ENCODE measurements around the gene CLTA.

Gene CLTA, protein sequence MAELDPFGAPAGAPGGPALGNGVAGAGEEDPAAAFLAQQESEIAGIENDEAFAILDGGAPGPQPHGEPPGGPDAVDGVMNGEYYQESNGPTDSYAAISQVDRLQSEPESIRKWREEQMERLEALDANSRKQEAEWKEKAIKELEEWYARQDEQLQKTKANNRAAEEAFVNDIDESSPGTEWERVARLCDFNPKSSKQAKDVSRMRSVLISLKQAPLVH

DNA sequence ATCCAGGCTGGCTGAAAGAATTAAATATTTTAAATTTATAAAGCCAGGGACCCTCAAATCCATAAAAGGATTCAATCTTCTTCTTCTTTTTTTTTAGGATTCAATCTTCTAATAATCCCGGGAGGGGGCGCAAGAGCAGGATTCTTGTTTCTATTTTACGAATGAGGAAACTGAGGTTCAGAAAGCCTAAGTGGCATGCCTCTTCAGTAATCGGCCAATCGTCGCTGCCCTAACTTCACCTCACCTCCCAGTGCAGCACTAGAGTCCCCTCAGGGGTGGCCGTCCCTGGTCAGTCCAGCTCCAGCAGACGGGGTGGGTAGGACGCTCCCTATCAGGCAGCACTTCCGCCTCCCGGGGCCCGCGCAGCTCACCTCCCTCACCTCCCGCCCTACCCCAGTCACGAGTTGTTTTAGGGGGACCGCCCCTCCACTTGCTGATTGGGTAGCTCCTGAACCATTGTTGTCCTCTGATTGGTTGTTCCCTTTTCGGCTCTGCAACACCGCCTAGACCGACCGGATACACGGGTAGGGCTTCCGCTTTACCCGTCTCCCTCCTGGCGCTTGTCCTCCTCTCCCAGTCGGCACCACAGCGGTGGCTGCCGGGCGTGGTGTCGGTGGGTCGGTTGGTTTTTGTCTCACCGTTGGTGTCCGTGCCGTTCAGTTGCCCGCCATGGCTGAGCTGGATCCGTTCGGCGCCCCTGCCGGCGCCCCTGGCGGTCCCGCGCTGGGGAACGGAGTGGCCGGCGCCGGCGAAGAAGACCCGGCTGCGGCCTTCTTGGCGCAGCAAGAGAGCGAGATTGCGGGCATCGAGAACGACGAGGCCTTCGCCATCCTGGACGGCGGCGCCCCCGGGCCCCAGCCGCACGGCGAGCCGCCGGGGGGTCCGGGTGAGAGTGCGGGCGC lies at the start of gene CLTA:
Gene CLTA, plus strand, starts transcription at position 534 of the 902 bp plus-strand sequence. Its CDS starts 136 bp downstream, at position 670.
- H3K36me3 ChIP-seq (ENCODE audit: control insufficient read depth, insufficient read depth, low read length), result no peaks in the 10 kb centered on the region
- 0 out of 2 replicates have a peak, but pooled peaks cover 1% of the 10 kb centered on the region for H3K4me1 ChIP-seq (ENCODE audit: control insufficient read depth, insufficient read depth, low read length)
- DNase-seq (ENCODE audit: low read depth, low spot score), result peak; percentile 98
- H3K4me3 ChIP-seq (ENCODE audit: low read length), result peak within 1 kb of the TSS; percentile 94
- no peaks in the 10 kb centered on the region for H3K9me3 ChIP-seq (ENCODE audit: control insufficient read depth, insufficient read depth, low read length)
- WGBS (ENCODE audit: insufficient coverage, insufficient read length), result no CpG with 5 or more reads among the region's 68 CpGs
- no peaks in the 10 kb centered on the region for H3K27me3 ChIP-seq (ENCODE audit: control insufficient read depth, insufficient read depth, low read length)
- H3K27ac ChIP-seq (ENCODE audit: low read length), result no peak within 1 kb of the TSS

DNA sequence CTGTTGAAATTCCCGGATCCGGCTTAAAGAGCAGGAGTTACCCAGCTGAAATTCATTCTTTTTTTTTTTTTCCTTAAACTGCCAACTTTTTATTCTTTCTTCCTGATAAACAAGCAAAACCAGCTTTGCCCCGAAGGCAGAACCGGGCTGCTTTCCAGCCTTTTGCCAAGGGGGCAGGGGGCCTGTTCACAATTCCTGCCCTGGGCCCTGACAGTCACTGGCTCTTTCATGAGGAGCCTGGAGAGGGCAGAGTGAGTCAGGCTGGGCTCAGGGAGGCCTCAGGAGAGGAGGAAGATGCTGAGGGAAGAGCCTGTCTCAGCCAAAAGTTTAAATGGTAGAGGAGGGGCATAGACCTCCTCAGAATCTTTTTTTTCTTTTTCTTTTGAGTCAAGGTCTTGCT lies 49.4 kb upstream of the CLTA start:
- H3K27ac ChIP-seq (ENCODE audit: low read length), result no peak overlapping the region
- H3K4me1 ChIP-seq (ENCODE audit: control insufficient read depth, insufficient read depth, low read length), result peaks cover 6% of the 10 kb centered on the region
- no peaks in the 10 kb centered on the region for H3K9me3 ChIP-seq (ENCODE audit: control insufficient read depth, insufficient read depth, low read length)
- DNase-seq (ENCODE audit: low read depth, low spot score), result no peak
- H3K4me3 ChIP-seq (ENCODE audit: low read length), result no peak overlapping the region
- H3K27me3 ChIP-seq (ENCODE audit: control insufficient read depth, insufficient read depth, low read length), result peaks cover 18% of the 10 kb centered on the region
- no CpG with 5 or more reads among the region's 4 CpGs for WGBS (ENCODE audit: insufficient coverage, insufficient read length)
- no peaks in the 10 kb centered on the region; the same call in 1 of the 2 replicates for H3K36me3 ChIP-seq (ENCODE audit: control insufficient read depth, insufficient read depth, low read length)

DNA sequence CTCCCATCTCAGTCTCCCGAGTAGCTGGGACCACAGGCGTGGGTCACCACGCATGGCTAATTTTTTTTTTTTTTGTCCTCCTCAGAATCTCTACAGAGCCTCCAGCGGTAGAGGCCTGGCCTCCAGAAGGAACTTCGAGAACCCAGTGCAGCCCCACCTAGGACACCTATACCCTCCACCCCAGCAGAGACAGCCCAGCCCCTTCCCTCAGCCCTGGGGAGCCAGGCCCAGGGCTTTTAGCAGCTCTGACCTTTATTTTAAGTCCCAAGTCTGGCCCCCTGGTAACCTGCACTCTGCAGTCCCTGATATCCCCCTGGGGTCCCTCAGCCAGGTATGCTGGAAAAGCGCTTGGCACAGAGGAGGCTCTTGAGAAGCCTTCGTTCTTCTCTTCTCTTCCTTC lies 49.0 kb upstream of the CLTA start:
- no CpG with 5 or more reads among the region's 7 CpGs for WGBS (ENCODE audit: insufficient coverage, insufficient read length)
- Histone ChIP-seq H3K27me3 (ENCODE audit: control insufficient read depth, insufficient read depth, low read length) (peaks cover 18% of the 10 kb centered on the region), H3K27ac (ENCODE audit: low read length) (no peak overlapping the region), H3K4me1 (ENCODE audit: control insufficient read depth, insufficient read depth, low read length) (peaks cover 6% of the 10 kb centered on the region), H3K36me3 (ENCODE audit: control insufficient read depth, insufficient read depth, low read length) (no peaks in the 10 kb centered on the region), H3K4me3 (ENCODE audit: low read length) (no peak overlapping the region), H3K9me3 (ENCODE audit: control insufficient read depth, insufficient read depth, low read length) (no peaks in the 10 kb centered on the region)
- DNase-seq (ENCODE audit: low read depth, low spot score), result no peak

DNA sequence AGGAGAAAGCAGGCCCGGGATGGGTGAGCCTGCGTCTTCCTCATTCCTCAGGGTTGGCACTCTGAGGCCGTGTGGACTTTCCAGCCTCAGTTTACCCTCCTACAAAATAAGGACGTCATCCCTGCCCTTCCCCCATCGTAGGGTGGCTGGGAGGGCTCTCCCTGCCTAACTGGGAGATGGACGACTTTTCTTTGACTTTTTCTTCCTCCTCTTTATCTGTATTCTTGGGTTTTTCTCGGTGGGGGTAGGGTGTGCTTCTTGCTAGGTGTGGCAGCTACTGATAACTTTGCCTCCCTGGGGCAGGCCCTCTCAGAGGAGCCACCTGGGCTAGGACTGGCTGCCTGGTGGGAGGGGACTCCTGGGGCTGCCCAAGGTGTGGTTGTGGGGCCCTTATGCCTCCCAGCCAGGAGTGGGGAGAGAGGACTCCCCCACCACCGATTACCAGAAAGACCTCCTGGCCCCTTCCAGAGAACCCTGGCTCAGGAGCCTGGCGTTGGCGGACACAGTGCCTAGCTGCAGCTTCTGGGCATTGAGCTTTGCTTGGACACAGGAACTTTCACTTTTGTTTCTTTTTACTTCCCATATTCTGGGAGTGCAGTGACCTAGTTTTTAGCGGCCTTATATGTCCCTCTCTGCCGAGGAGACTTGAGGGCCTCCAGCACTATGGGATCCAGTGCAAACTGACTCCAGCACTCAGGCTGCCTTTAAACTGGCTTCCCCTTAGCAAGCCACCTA lies 48.0 kb upstream of the CLTA start:
- no peak for DNase-seq (ENCODE audit: low read depth, low spot score)
- no peaks in the 10 kb centered on the region for H3K9me3 ChIP-seq (ENCODE audit: control insufficient read depth, insufficient read depth, low read length)
- no peak overlapping the region for H3K4me3 ChIP-seq (ENCODE audit: low read length)
- no peaks in the 10 kb centered on the region for H3K36me3 ChIP-seq (ENCODE audit: control insufficient read depth, insufficient read depth, low read length)
- WGBS (ENCODE audit: insufficient coverage, insufficient read length), result no CpG with 5 or more reads among the region's 12 CpGs
- peaks cover 2% of the 10 kb centered on the region for H3K4me1 ChIP-seq (ENCODE audit: control insufficient read depth, insufficient read depth, low read length)
- H3K27me3 ChIP-seq (ENCODE audit: control insufficient read depth, insufficient read depth, low read length), result peaks cover 9% of the 10 kb centered on the region
- H3K27ac ChIP-seq (ENCODE audit: low read length), result no peak overlapping the region

DNA sequence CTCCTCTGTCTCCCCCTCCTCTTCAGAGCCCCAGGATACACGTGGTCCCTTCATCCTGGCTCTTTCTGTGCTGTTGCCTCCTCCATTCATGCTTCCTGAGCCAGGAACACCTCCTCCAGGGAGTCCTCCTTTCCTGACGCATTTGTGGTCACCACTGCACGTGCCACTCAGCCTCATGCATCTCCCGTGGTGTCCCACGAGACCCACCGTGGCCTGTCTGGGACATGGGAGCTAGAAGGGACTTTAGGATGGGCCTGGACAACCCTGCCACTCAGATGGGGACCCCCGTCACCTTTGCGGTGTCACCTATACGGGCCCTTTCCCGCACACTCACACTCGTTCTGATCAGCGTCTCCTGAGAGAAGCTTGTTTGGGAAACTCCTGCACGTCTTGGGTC lies 47.5 kb upstream of the CLTA start:
- Histone ChIP-seq H3K4me1 (ENCODE audit: control insufficient read depth, insufficient read depth, low read length) (no peaks in the 10 kb centered on the region), H3K27ac (ENCODE audit: low read length) (no peak overlapping the region)
- DNase-seq (ENCODE audit: low read depth, low spot score), result no peak

DNA sequence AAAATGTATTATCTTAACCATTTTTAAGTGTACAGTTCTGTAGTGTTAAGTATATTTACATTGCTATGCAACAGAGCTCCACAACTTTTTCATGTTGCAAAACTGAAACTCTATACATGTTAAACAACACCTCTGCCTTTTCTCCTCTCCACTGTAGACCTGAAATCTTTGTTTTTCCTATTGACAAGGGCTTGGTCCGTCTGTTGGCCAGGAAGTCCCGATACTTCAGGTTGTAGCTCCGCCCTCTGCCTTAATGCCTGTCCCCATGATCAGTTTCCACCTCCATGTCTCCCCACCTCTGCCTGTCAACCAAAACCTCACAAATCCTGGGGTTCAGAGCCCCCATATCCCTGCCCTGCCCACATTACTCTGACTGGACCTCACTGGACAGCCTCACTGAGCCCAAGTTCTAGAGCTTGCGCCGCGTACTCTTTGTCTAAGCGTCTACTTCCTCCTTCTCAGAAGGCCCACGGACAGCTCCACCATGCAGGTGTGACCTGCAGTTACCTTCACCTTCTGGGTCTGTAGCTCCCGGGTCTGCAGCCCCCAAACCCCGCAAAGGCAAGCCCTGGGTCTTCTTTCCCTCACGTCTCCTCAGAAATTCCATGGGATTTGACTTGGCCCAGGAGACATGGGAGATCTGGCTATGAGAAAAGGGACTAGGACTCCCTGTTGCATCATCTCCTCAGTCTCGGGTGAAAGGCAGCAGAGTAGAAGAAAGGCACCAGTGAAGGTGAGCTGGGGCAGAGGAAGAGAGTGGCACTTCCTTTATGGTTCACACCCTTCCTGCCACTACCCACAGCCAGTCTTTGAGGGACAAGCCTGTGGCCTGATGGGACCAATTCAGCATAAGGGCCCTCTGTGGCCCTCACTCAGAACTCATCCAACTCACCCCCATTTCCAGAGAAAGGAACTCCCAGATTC lies 46.1 kb upstream of the CLTA start:
- no peaks in the 10 kb centered on the region for H3K4me1 ChIP-seq (ENCODE audit: control insufficient read depth, insufficient read depth, low read length)
- no peaks in the 10 kb centered on the region for H3K36me3 ChIP-seq (ENCODE audit: control insufficient read depth, insufficient read depth, low read length)
- no peak for DNase-seq (ENCODE audit: low read depth, low spot score)
- no peaks in the 10 kb centered on the region for H3K9me3 ChIP-seq (ENCODE audit: control insufficient read depth, insufficient read depth, low read length)
- no peaks in the 10 kb centered on the region for H3K27me3 ChIP-seq (ENCODE audit: control insufficient read depth, insufficient read depth, low read length)
- no peak overlapping the region for H3K27ac ChIP-seq (ENCODE audit: low read length)
- H3K4me3 ChIP-seq (ENCODE audit: low read length), result no peak overlapping the region
- WGBS (ENCODE audit: insufficient coverage, insufficient read length), result no CpG with 5 or more reads among the region's 12 CpGs

More for the DNA sequence above, 47.5 kb upstream of the CLTA start:
- WGBS (ENCODE audit: insufficient coverage, insufficient read length), result no CpG with 5 or more reads among the region's 13 CpGs
- no peaks in the 10 kb centered on the region for H3K36me3 ChIP-seq (ENCODE audit: control insufficient read depth, insufficient read depth, low read length)
- no peaks in the 10 kb centered on the region for H3K9me3 ChIP-seq (ENCODE audit: control insufficient read depth, insufficient read depth, low read length)
- H3K4me3 ChIP-seq (ENCODE audit: low read length), result no peak overlapping the region
- peaks cover 6% of the 10 kb centered on the region; the same call in 1 of the 2 replicates for H3K27me3 ChIP-seq (ENCODE audit: control insufficient read depth, insufficient read depth, low read length)

DNA sequence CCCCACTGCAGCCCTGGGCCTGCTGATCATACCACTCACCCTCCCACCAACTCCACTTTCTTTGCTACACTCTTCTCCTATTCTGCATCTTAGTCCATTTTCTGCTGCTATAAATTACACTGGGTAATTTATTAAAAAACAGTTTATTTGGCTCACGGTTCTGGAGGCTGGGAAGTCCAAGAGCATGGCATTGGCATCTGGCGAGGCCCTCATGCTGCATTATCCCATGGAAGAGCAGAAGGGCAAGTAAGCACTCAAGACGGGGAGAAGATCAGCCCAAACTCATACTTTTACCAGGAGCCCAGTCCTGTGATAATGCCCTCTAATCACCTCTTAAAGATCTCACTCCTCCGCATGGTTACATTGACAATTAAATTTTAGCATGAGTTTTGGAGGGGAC lies 44.8 kb upstream of the CLTA start:
- H3K9me3 ChIP-seq (ENCODE audit: control insufficient read depth, insufficient read depth, low read length), result no peaks in the 10 kb centered on the region
- H3K27ac ChIP-seq (ENCODE audit: low read length), result no peak overlapping the region
- no peak for DNase-seq (ENCODE audit: low read depth, low spot score)
- no peaks in the 10 kb centered on the region for H3K4me1 ChIP-seq (ENCODE audit: control insufficient read depth, insufficient read depth, low read length)
- no peaks in the 10 kb centered on the region for H3K27me3 ChIP-seq (ENCODE audit: control insufficient read depth, insufficient read depth, low read length)
- no peaks in the 10 kb centered on the region for H3K36me3 ChIP-seq (ENCODE audit: control insufficient read depth, insufficient read depth, low read length)
- WGBS (ENCODE audit: insufficient coverage, insufficient read length), result no CpG with 5 or more reads among the region's 4 CpGs
- H3K4me3 ChIP-seq (ENCODE audit: low read length), result no peak overlapping the region

DNA sequence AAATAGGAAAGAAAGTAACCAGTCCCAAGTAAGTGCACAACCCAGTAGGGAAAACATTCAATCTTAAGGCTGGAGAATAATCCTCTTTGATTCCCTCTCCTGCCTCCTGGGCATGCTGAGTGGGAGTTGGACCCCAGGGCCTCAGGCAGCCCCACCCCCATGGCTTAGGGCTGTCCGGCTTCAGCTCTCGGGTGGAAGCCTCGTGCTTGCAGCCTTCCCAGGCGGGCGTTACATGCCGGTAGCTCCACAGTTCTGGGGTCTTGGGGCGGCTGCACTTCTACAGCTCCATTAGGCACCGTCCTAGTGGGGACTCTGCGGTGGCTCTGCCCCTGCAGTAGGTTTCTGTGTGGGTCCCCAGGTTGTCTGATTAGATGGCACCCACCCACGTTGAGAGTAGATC lies 44.1 kb upstream of the CLTA start:
- Histone ChIP-seq H3K4me3 (ENCODE audit: low read length) (no peak overlapping the region), H3K27me3 (ENCODE audit: control insufficient read depth, insufficient read depth, low read length) (no peaks in the 10 kb centered on the region), H3K9me3 (ENCODE audit: control insufficient read depth, insufficient read depth, low read length) (no peaks in the 10 kb centered on the region), H3K27ac (ENCODE audit: low read length) (no peak overlapping the region), H3K36me3 (ENCODE audit: control insufficient read depth, insufficient read depth, low read length) (no peaks in the 10 kb centered on the region), H3K4me1 (ENCODE audit: control insufficient read depth, insufficient read depth, low read length) (no peaks in the 10 kb centered on the region)
- no peak for DNase-seq (ENCODE audit: low read depth, low spot score)
- no CpG with 5 or more reads among the region's 10 CpGs for WGBS (ENCODE audit: insufficient coverage, insufficient read length)

DNA sequence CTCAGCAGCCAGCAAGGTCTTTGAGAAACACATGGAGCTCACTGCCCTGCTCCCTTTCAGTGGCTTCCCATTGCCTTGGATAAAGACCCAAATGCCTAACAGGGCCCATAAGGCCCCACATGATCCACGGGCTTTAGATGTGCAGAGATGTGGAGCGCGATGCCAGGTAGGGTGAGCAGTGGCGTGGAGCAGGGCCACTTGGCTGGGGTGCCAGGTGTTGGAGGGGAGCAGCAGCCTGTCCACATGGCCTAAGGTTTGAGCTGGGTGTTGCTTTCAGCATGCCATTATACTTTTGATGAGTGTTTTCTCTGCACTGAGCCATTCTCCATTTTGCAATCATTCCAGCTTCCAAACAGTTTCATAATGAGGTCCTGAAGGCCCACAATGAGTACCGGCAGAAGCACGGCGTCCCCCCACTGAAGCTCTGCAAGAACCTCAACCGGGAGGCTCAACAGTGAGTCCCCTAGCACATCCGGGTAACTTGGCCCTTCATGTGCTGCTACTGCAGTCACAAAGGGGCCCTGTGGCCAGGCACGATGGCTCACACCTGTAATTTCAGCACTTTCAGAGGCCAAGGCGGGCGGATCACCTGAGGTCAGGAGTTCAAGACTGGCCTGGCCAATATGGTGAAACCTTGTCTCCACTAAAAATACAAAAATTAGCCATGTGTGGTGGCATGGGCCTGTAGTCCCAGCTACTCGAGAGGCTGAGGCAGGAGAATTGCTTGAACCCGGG lies 43.1 kb upstream of the CLTA start:
- Histone ChIP-seq H3K27ac (ENCODE audit: low read length) (no peak overlapping the region), H3K27me3 (ENCODE audit: control insufficient read depth, insufficient read depth, low read length) (no peaks in the 10 kb centered on the region), H3K4me1 (ENCODE audit: control insufficient read depth, insufficient read depth, low read length) (no peaks in the 10 kb centered on the region), H3K4me3 (ENCODE audit: low read length) (no peak overlapping the region), H3K36me3 (ENCODE audit: control insufficient read depth, insufficient read depth, low read length) (no peaks in the 10 kb centered on the region), H3K9me3 (ENCODE audit: control insufficient read depth, insufficient read depth, low read length) (no peaks in the 10 kb centered on the region)
- no peak for DNase-seq (ENCODE audit: low read depth, low spot score)
- no CpG with 5 or more reads among the region's 14 CpGs for WGBS (ENCODE audit: insufficient coverage, insufficient read length)
